Mucosa of stomach (tissue), 1 donor: ENCODE results near the gene EHD2.
"Not testable (repeated sequence)": the region's sequence is repeated elsewhere in the genome, so short reads cannot be mapped to it uniquely, and the experiment has no call there.

Experiments used
- H3K27me3 ChIP-seq: one replicate; pipeline ENCODE4 v1.7.0; 2013; ENCODE audit warnings: mild to moderate bottlenecking, low read length; ENCODE audit not compliant: control insufficient read depth, insufficient read depth
- H3K36me3 ChIP-seq: one replicate; pipeline ENCODE4 v1.7.0; 2013; ENCODE audit warnings: low read length; ENCODE audit not compliant: control insufficient read depth, insufficient read depth
- H3K4me1 ChIP-seq: one replicate; pipeline ENCODE4 v1.7.0; 2013; ENCODE audit warnings: mild to moderate bottlenecking, low read length; ENCODE audit not compliant: control insufficient read depth, insufficient read depth
- H3K4me3 ChIP-seq: one replicate; pipeline ENCODE4 v1.7.0; 2013; ENCODE audit warnings: low read length
- H3K9ac ChIP-seq: one replicate; pipeline ENCODE4 v1.7.0; 2013; ENCODE audit warnings: mild to moderate bottlenecking, low read length, moderate library complexity
- H3K9me3 ChIP-seq: one replicate; pipeline ENCODE4 v1.7.0; 2013; ENCODE audit warnings: mild to moderate bottlenecking, low read length, moderate library complexity; ENCODE audit not compliant: control insufficient read depth
- donor health status: Pancreatic carcinoma.

EHD2 gene

GRCh38 chr19:47769534-47769933 lies 56.3 kb downstream of the EHD2 start:
- H3K4me3 ChIP-seq, result no peak overlapping the region
- no peak overlapping the region for H3K9ac ChIP-seq
- H3K27me3 ChIP-seq, result no peaks in the 10 kb centered on the region
- H3K9me3 ChIP-seq, result no peaks in the 10 kb centered on the region
- no peaks in the 10 kb centered on the region for H3K36me3 ChIP-seq
- peaks cover 5% of the 10 kb centered on the region for H3K4me1 ChIP-seq

- H3K27me3 ChIP-seq, H3K9me3 ChIP-seq, H3K4me1 ChIP-seq, H3K36me3 ChIP-seq, H3K9ac ChIP-seq, H3K4me3 ChIP-seq: not testable (repeated sequence)
Observed at GRCh38 chr19:47771291-47771690, 58.1 kb downstream of the EHD2 start.

GRCh38 chr19:47776568-47776967 lies 63.3 kb downstream of the EHD2 start:
- Histone ChIP-seq H3K36me3 (peaks cover 10% of the 10 kb centered on the region), H3K27me3 (no peaks in the 10 kb centered on the region), H3K4me3 (no peak overlapping the region), H3K9me3 (no peaks in the 10 kb centered on the region), H3K4me1 (peaks cover 39% of the 10 kb centered on the region), H3K9ac (no peak overlapping the region)

GRCh38 chr19:47777245-47778048 lies 64.2 kb downstream of the EHD2 start:
- Histone ChIP-seq H3K4me3 (peak overlapping the region; percentile 93), H3K9ac (peak overlapping the region; percentile 98), H3K36me3 (peaks cover 14% of the 10 kb centered on the region), H3K4me1 (peaks cover 44% of the 10 kb centered on the region)
- not testable (repeated sequence) for H3K9me3 ChIP-seq, H3K27me3 ChIP-seq

GRCh38 chr19:47778049-47778953 lies 65.1 kb downstream of the EHD2 start, which contains the start of gene SELENOW:
SELENOW (plus strand) TSS chr19:47778703; CDS start chr19:47778786, 83 bp downstream.
- Histone ChIP-seq H3K4me1 (peaks cover 44% of the 10 kb centered on the region), H3K9me3 (no peaks in the 10 kb centered on the region)

GRCh38 chr19:47778954-47779351 lies 65.7 kb downstream of the EHD2 start:
- Histone ChIP-seq H3K4me3 (peak overlapping the region; percentile 93), H3K36me3 (peaks cover 14% of the 10 kb centered on the region), H3K4me1 (peaks cover 44% of the 10 kb centered on the region), H3K27me3 (no peaks in the 10 kb centered on the region), H3K9me3 (no peaks in the 10 kb centered on the region), H3K9ac (peak overlapping the region; percentile 98)

More at GRCh38 chr19:47778049-47778953, 65.1 kb downstream of the EHD2 start, which contains the start of gene SELENOW:
- peaks cover 14% of the 10 kb centered on the region for H3K36me3 ChIP-seq
- H3K27me3 ChIP-seq, result no peaks in the 10 kb centered on the region
- H3K9ac ChIP-seq, result peak within 1 kb of the TSS; percentile 98
- peak within 1 kb of the TSS; percentile 93 for H3K4me3 ChIP-seq

- Histone ChIP-seq H3K4me1 (peaks cover 44% of the 10 kb centered on the region), H3K9ac (peak overlapping the region; percentile 98)
Observed at GRCh38 chr19:47779524-47780214, 66.4 kb downstream of the EHD2 start.

GRCh38 chr19:47780215-47780551 lies 67.0 kb downstream of the EHD2 start:
- peaks cover 14% of the 10 kb centered on the region for H3K36me3 ChIP-seq
- H3K4me1 ChIP-seq, result peaks cover 44% of the 10 kb centered on the region
- H3K9me3 ChIP-seq, result no peaks in the 10 kb centered on the region
- H3K27me3 ChIP-seq, result no peaks in the 10 kb centered on the region
- H3K9ac ChIP-seq, result peak overlapping the region; percentile 98
- H3K4me3 ChIP-seq, result peak overlapping the region; percentile 9

More at GRCh38 chr19:47779524-47780214, 66.4 kb downstream of the EHD2 start:
- Histone ChIP-seq H3K9me3 (no peaks in the 10 kb centered on the region), H3K36me3 (peaks cover 14% of the 10 kb centered on the region), H3K27me3 (no peaks in the 10 kb centered on the region), H3K4me3 (peak overlapping the region; percentile 93)

- Histone ChIP-seq H3K9me3 (no peaks in the 10 kb centered on the region), H3K4me3 (no peak overlapping the region), H3K4me1 (peaks cover 35% of the 10 kb centered on the region), H3K9ac (no peak overlapping the region), H3K27me3 (no peaks in the 10 kb centered on the region), H3K36me3 (peaks cover 14% of the 10 kb centered on the region)
Observed at GRCh38 chr19:47781590-47782262, 68.5 kb downstream of the EHD2 start.

- Histone ChIP-seq H3K36me3 (peaks cover 4% of the 10 kb centered on the region), H3K27me3 (no peaks in the 10 kb centered on the region), H3K4me1 (peaks cover 9% of the 10 kb centered on the region), H3K4me3 (no peak overlapping the region), H3K9ac (no peak overlapping the region), H3K9me3 (no peaks in the 10 kb centered on the region)
Observed at GRCh38 chr19:47786566-47786965, 73.3 kb downstream of the EHD2 start.

GRCh38 chr19:47787307-47787706 lies 74.1 kb downstream of the EHD2 start:
- not testable (repeated sequence) for H3K9ac ChIP-seq

More at GRCh38 chr19:47787307-47787706, 74.1 kb downstream of the EHD2 start:
- H3K4me1 ChIP-seq, H3K27me3 ChIP-seq, H3K9me3 ChIP-seq, H3K36me3 ChIP-seq, H3K4me3 ChIP-seq: not testable (repeated sequence)
